Sigmoid colon (tissue), 3 donors: ENCODE data around the gene VPS39.

Source experiments
- CTCF ChIP-seq, 4 experiments: fragments of 450-650 bp in 3 of 4; fragments of 200-600 bp in 1 of 4; IDR thresholded peaks; one replicate each; pipeline ENCODE4 v1.5.1; 2016 to 2019; ENCODE audit warnings: antibody characterized with exemption in 4 of 4, mild to moderate bottlenecking in 3 of 4, moderate library complexity in 2 of 4
- POLR2A ChIP-seq, 2 donors: fragments of 450-650 bp; IDR thresholded peaks; one replicate each; pipeline ENCODE4 v1.6.1; 2016; ENCODE audit warnings: antibody characterized with exemption in 2 of 2, mild to moderate bottlenecking in 2 of 2, moderate library complexity in 2 of 2

- TF ChIP-seq CTCF (IDR thresholded peaks at IDR 0.05) (no peak), POLR2A (IDR thresholded peaks at IDR 0.05) (no peak)
Observed at GRCh38 chr15:42146551-42147430, 61.3 kb downstream of the VPS39 start.
